ENCODE results near the gene SSPN. TPM values are rescaled to one million over a fixed set of nuclear protein-coding genes. Genes with fewer than 3 reads are reported as not detected.

The SSPN gene
- total and polyA plus RNA-seq, 12 donors = 5.9 to 115 (median 83.7) TPM

- 85 to 89% methylated on average over 16 of the region's 16 CpGs for WGBS, 2 donors
- TF ChIP-seq CTCF (IDR thresholded peaks at IDR 0.05) = no peak
- H3K27ac ChIP-seq = peak overlapping the region in 3 of 10 donors; percentile 6 to 59 (median 33)
- peaks cover 10 to 63% (median 29%) of the 10 kb centered on the region in 9 donors for H3K4me1 ChIP-seq
- intact Hi-C loops (cut with DNase I) = loop anchor here in 5 of 10 donors (10.0 kb wide), 1 partner anchor 153 kb away; the partner anchor contains the start of gene BHLHE41 (in 5 of the 5)
- H3K27me3 ChIP-seq = no peaks in the 10 kb centered on the region
- H3K36me3 ChIP-seq = no peaks in the 10 kb centered on the region
- no peak overlapping the region for H3K4me3 ChIP-seq
- DNase-seq (no peak), ATAC-seq (peak in 1 of 8 donors; percentile 24)
- no peaks in the 10 kb centered on the region for H3K9me3 ChIP-seq
These were observed 82.3 kb downstream of the SSPN start for GRCh38 chr12:26277506-26278246.

- DNase-seq = no peak
- Histone ChIP-seq H3K9me3 (no peaks in the 10 kb centered on the region), H3K4me1 (peaks cover 10 to 59% (median 28%) of the 10 kb centered on the region in 9 donors), H3K27ac (peak overlapping the region in 2 of 10 donors; percentile 6 to 59), H3K36me3 (no peaks in the 10 kb centered on the region), H3K4me3 (no peak overlapping the region), H3K27me3 (no peaks in the 10 kb centered on the region)
- intact Hi-C loops (cut with DNase I) = loop anchor here in 5 of 10 donors (10.0 kb wide), 1 partner anchor 153 kb away; the partner anchor contains the start of gene BHLHE41 (in 5 of the 5)
- 80 to 89% methylated on average over 1 of the region's 1 CpG for WGBS, 2 donors
- TF ChIP-seq CTCF (IDR thresholded peaks at IDR 0.05) = no peak
- no peak for ATAC-seq
These were observed 82.9 kb downstream of the SSPN start for GRCh38 chr12:26278266-26278665.

- no peak for TF ChIP-seq CTCF (IDR thresholded peaks at IDR 0.05)
- Histone ChIP-seq H3K4me3 (no peak overlapping the region), H3K9me3 (no peaks in the 10 kb centered on the region), H3K36me3 (no peaks in the 10 kb centered on the region), H3K27me3 (no peaks in the 10 kb centered on the region), H3K27ac (peak overlapping the region in 1 of 10 donors; percentile 59), H3K4me1 (peaks cover 8 to 55% (median 24%) of the 10 kb centered on the region in 9 donors)
- ATAC-seq = no peak
- DNase-seq = no peak
- WGBS, 2 donors = 95 to 96% methylated on average over 5 of the region's 5 CpGs
- intact Hi-C loops (cut with DNase I) = loop anchor here in 5 of 10 donors (10.0 kb wide), 1 partner anchor 154 kb away; the partner anchor contains the start of gene BHLHE41 (in 5 of the 5)
These were observed 83.3 kb downstream of the SSPN start for GRCh38 chr12:26278666-26279065.

GRCh38 chr12:26279091-26279490 lies 83.7 kb downstream of the SSPN start:
- intact Hi-C loops (cut with DNase I) = loop anchor here in 5 of 10 donors (10.0 kb wide), 1 partner anchor 154 kb away; the partner anchor contains the start of gene BHLHE41 (in 5 of the 5)
- DNase-seq (no peak), ATAC-seq (no peak)
- H3K27me3 ChIP-seq = no peaks in the 10 kb centered on the region
- H3K4me3 ChIP-seq = no peak overlapping the region
- H3K9me3 ChIP-seq = no peaks in the 10 kb centered on the region
- no peaks in the 10 kb centered on the region for H3K36me3 ChIP-seq
- peaks cover 5 to 51% (median 20%) of the 10 kb centered on the region in 9 donors for H3K4me1 ChIP-seq
- no peak for TF ChIP-seq CTCF (IDR thresholded peaks at IDR 0.05)
- H3K27ac ChIP-seq = no peak overlapping the region
